GM12878 (cell line): ENCODE data around the gene MYMX. TPM values are rescaled to one million over a fixed set of nuclear protein-coding genes. Genes with fewer than 3 reads are reported as not detected.

ENCODE experiments used
- BCL11A ChIP-seq: IDR thresholded peaks from 2 replicates; pipeline ENCODE4 v1.6.1; 2011; ENCODE audit warnings: low read depth, low read length
- CHD2 ChIP-seq: IDR thresholded peaks from 2 replicates; pipeline ENCODE4 v1.6.1; 2011; ENCODE audit warnings: low read depth, low read length, improper control_type of control experiment, borderline replicate concordance
- IKZF2 ChIP-seq, 2 experiments: fragments of 450-650 bp; IDR thresholded peaks; 2 replicates each; pipeline ENCODE4 v1.6.1; 2017; ENCODE audit warnings: mild to moderate bottlenecking in 2 of 2, moderate library complexity in 2 of 2
- KDM1A ChIP-seq: fragments of 200-600 bp; sonication (generic); IDR thresholded peaks from 2 replicates; pipeline ENCODE4 v1.6.1; 2016; ENCODE audit warnings: borderline replicate concordance
- NFYB ChIP-seq: IDR thresholded peaks from 2 replicates; pipeline ENCODE4 v1.6.1; 2011; ENCODE audit warnings: low read depth, mild to moderate bottlenecking, low read length, improper control_type of control experiment, moderate library complexity; ENCODE audit not compliant: insufficient read depth
- NR2C2 ChIP-seq: IDR thresholded peaks from 2 replicates; pipeline ENCODE4 v1.6.1; 2011; ENCODE audit warnings: borderline replicate concordance, low read depth; ENCODE audit not compliant: control insufficient read depth, insufficient read length
- PAX5 ChIP-seq: IDR thresholded peaks from 2 replicates; pipeline ENCODE4 v1.6.1; 2011; ENCODE audit warnings: low read depth, low read length, borderline replicate concordance
- POLR2AphosphoS2 ChIP-seq: IDR thresholded peaks from 2 replicates; pipeline ENCODE4 v1.6.1; 2011; ENCODE audit warnings: low read depth, mild to moderate bottlenecking, low read length, improper control_type of control experiment, moderate library complexity
- POU2F2 ChIP-seq: IDR thresholded peaks from 3 replicates; pipeline ENCODE4 v1.6.1; 2011; ENCODE audit warnings: low read depth, mild to moderate bottlenecking, low read length, borderline replicate concordance
- SP1 ChIP-seq: IDR thresholded peaks from one replicate; pipeline ENCODE4 v1.6.1; 2011; ENCODE audit warnings: low read depth, low read length
- SPI1 ChIP-seq: IDR thresholded peaks from 2 replicates; pipeline ENCODE4 v1.6.1; 2011; ENCODE audit warnings: low read depth, mild to moderate bottlenecking, low read length, moderate library complexity, borderline replicate concordance; ENCODE audit not compliant: insufficient read depth
- SRF ChIP-seq, 2 experiments: IDR thresholded peaks; 2 replicates each; pipeline ENCODE4 v1.6.1; 2011; ENCODE audit warnings: low read depth in 2 of 2, low read length in 2 of 2, mild to moderate bottlenecking in 1 of 2, moderate library complexity in 1 of 2
- TARDBP ChIP-seq: IDR thresholded peaks from 2 replicates; pipeline ENCODE4 v1.6.1; 2016; ENCODE audit warnings: borderline replicate concordance
- ZSCAN29 ChIP-seq: fragments of 450-650 bp; IDR thresholded peaks from 2 replicates; pipeline ENCODE4 v1.6.1; 2017; ENCODE audit warnings: mild to moderate bottlenecking, moderate library complexity
- polyA plus RNA-seq, 11 experiments: library from polyadenylated mRNA; depleted of rRNA in 4 of 11; unstranded in 6 of 11; stranded (reverse) in 5 of 11; fragments of >200 nt; fragmentation: Nextera tagmentation in 4 of 11; fragmentation: Illumina TruSeq in 1 of 11; extraction: Ambion mirVana in 4 of 11; extraction: Trizol in 1 of 11; gene quantifications; 1 replicate in 1 of 11; 2 replicates in 10 of 11; pipeline versions ENCODE4 v1.2.1 to v1.2.3, GENCODE V29; 2011 to 2016; ENCODE audit warnings: inconsistent platforms in 2 of 11, missing spikeins in 2 of 11, low read depth in 1 of 11
- total RNA-seq, 4 experiments: library from RNA; depleted of rRNA in 3 of 4; stranded (reverse); fragments of >200 nt in 3 of 4; fragmentation: Illumina TruSeq in 1 of 4; extraction: Trizol in 1 of 4; gene quantifications; 2 replicates each; pipeline versions ENCODE4 v1.2.1 to v1.2.3, GENCODE V29; 2013 to 2021
- TF ChIP-seq, protein P1 (sequence below): fragments of 450-650 bp; IDR thresholded peaks from 2 replicates; pipeline ENCODE4 v1.6.1; 2017; ENCODE audit warnings: mild to moderate bottlenecking, moderate library complexity
- TF ChIP-seq, protein P2 (sequence below): fragments of 450-650 bp; IDR thresholded peaks from 2 replicates; pipeline ENCODE4 v1.6.1; 2017; ENCODE audit warnings: mild to moderate bottlenecking, low read depth, inconsistent platforms; ENCODE audit not compliant: poor library complexity, severe bottlenecking
- TF ChIP-seq, protein P3 (sequence below), 3 experiments: IDR thresholded peaks in 2 of 3; conservative IDR thresholded peaks in 1 of 3; 2 replicates each; pipeline ENCODE4 v1.5.1; 2011; ENCODE audit warnings: low read depth in 3 of 3, low read length in 3 of 3, mild to moderate bottlenecking in 3 of 3, control low read depth in 2 of 3, moderate library complexity in 2 of 3, inconsistent platforms in 1 of 3, mixed read lengths in 1 of 3; ENCODE audit not compliant: control insufficient read depth in 2 of 3, insufficient read depth in 1 of 3; ENCODE audit errors: extremely low read depth in 1 of 3
- TF ChIP-seq, protein P4 (sequence below): IDR thresholded peaks from 2 replicates; pipeline ENCODE4 v1.6.1; 2011; ENCODE audit warnings: borderline replicate concordance, low read depth, mild to moderate bottlenecking, moderate library complexity, low read length; ENCODE audit not compliant: insufficient read depth, poor library complexity, severe bottlenecking

MYMX gene
- total and polyA plus RNA-seq, 10 of the 15 experiments (the other 5 are each of a cell fraction or from before 2014, with no cell fraction given), result not detected

- TF ChIP-seq POU2F2 (peak; percentile 84), PAX5 (0 out of 2 replicates have a peak, but pooled peaks have one; percentile 20), NR2C2 (no peak), SPI1 (peak; percentile 96), SP1 (peak; percentile 55), IKZF2 (IDR thresholded peaks at IDR 0.05) (peak; percentile 98), CHD2 (0 out of 2 replicates have a peak, but pooled peaks have one; percentile 31), KDM1A (no peak), TARDBP (no peak), POLR2AphosphoS2 (peak; percentile 98; the same call in 1 of the 2 replicates), NFYB (no peak), SRF (IDR thresholded peaks at IDR 0.05; ENCODE audit: low read depth in 2 of 2, low read length in 2 of 2) (no peak), BCL11A (no peak; the same call in 1 of the 2 replicates), ZSCAN29 (0 out of 2 replicates have a peak, but pooled peaks have one; percentile 9)
- TF ChIP-seq, protein P1, sequence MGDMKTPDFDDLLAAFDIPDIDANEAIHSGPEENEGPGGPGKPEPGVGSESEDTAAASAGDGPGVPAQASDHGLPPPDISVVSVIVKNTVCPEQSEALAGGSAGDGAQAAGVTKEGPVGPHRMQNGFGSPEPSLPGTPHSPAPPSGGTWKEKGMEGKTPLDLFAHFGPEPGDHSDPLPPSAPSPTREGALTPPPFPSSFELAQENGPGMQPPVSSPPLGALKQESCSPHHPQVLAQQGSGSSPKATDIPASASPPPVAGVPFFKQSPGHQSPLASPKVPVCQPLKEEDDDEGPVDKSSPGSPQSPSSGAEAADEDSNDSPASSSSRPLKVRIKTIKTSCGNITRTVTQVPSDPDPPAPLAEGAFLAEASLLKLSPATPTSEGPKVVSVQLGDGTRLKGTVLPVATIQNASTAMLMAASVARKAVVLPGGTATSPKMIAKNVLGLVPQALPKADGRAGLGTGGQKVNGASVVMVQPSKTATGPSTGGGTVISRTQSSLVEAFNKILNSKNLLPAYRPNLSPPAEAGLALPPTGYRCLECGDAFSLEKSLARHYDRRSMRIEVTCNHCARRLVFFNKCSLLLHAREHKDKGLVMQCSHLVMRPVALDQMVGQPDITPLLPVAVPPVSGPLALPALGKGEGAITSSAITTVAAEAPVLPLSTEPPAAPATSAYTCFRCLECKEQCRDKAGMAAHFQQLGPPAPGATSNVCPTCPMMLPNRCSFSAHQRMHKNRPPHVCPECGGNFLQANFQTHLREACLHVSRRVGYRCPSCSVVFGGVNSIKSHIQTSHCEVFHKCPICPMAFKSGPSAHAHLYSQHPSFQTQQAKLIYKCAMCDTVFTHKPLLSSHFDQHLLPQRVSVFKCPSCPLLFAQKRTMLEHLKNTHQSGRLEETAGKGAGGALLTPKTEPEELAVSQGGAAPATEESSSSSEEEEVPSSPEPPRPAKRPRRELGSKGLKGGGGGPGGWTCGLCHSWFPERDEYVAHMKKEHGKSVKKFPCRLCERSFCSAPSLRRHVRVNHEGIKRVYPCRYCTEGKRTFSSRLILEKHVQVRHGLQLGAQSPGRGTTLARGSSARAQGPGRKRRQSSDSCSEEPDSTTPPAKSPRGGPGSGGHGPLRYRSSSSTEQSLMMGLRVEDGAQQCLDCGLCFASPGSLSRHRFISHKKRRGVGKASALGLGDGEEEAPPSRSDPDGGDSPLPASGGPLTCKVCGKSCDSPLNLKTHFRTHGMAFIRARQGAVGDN, result peak; percentile 87
- TF ChIP-seq, protein P2, sequence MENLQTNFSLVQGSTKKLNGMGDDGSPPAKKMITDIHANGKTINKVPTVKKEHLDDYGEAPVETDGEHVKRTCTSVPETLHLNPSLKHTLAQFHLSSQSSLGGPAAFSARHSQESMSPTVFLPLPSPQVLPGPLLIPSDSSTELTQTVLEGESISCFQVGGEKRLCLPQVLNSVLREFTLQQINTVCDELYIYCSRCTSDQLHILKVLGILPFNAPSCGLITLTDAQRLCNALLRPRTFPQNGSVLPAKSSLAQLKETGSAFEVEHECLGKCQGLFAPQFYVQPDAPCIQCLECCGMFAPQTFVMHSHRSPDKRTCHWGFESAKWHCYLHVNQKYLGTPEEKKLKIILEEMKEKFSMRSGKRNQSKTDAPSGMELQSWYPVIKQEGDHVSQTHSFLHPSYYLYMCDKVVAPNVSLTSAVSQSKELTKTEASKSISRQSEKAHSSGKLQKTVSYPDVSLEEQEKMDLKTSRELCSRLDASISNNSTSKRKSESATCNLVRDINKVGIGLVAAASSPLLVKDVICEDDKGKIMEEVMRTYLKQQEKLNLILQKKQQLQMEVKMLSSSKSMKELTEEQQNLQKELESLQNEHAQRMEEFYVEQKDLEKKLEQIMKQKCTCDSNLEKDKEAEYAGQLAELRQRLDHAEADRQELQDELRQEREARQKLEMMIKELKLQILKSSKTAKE, result peak; percentile 39
- TF ChIP-seq, protein P3, sequence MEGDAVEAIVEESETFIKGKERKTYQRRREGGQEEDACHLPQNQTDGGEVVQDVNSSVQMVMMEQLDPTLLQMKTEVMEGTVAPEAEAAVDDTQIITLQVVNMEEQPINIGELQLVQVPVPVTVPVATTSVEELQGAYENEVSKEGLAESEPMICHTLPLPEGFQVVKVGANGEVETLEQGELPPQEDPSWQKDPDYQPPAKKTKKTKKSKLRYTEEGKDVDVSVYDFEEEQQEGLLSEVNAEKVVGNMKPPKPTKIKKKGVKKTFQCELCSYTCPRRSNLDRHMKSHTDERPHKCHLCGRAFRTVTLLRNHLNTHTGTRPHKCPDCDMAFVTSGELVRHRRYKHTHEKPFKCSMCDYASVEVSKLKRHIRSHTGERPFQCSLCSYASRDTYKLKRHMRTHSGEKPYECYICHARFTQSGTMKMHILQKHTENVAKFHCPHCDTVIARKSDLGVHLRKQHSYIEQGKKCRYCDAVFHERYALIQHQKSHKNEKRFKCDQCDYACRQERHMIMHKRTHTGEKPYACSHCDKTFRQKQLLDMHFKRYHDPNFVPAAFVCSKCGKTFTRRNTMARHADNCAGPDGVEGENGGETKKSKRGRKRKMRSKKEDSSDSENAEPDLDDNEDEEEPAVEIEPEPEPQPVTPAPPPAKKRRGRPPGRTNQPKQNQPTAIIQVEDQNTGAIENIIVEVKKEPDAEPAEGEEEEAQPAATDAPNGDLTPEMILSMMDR (IDR thresholded peaks at IDR 0.05 in 2 of 3, conservative IDR thresholded peaks at IDR 0.05 in 1 of 3; ENCODE audit: control insufficient read depth in 2 of 3, extremely low read depth in 1 of 3, insufficient read depth in 1 of 3, low read depth in 3 of 3, low read length in 3 of 3), result peak in 1 of 3 experiments; percentile 2; a peak in 1 of 6 replicates
- TF ChIP-seq, protein P4, sequence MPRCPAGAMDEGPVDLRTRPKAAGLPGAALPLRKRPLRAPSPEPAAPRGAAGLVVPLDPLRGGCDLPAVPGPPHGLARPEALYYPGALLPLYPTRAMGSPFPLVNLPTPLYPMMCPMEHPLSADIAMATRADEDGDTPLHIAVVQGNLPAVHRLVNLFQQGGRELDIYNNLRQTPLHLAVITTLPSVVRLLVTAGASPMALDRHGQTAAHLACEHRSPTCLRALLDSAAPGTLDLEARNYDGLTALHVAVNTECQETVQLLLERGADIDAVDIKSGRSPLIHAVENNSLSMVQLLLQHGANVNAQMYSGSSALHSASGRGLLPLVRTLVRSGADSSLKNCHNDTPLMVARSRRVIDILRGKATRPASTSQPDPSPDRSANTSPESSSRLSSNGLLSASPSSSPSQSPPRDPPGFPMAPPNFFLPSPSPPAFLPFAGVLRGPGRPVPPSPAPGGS, result peak; percentile 2
These were observed 41.1 kb downstream of the MYMX start (continued) for GRCh38 chr6:44257753-44258324.
